HG03135 (cell line): ENCODE measurements around the gene SPPL3.
A peak's percentile ranks its signal among the peaks of the same experiment; 100 is the strongest.
"Not testable (repeated sequence)": the region's sequence is repeated elsewhere in the genome, so short reads cannot be mapped to it uniquely, and the experiment has no call there.

ENCODE experiments used
- ATAC-seq: cut with Tn5 transposase; IDR thresholded peaks from one replicate; pipeline ENCODE4 v1.9.1; 2021; ENCODE audit warnings: mild to moderate bottlenecking, moderate library complexity; ENCODE audit not compliant: unreplicated experiment

Gene SPPL3

DNA sequence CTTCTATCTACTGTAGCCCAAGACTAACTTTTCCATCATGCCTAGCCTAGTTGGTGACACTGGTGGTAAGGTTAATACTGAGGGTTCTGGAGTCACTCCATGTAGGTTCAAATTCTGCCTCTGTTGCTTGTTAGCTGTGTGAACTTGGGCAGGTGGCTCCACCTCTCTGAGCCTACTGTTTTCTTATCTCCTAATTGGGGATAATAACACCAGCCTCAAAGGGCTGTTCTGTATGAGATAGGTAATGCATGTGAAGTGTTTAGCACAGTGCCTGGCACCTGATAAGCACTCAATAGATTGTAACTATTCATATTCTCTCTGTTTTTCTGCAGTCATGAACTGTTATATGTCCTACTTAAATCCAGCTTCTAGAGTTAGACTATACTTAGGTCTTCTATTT, 17.5 kb upstream of the SPPL3 start:
- no peak for ATAC-seq

DNA sequence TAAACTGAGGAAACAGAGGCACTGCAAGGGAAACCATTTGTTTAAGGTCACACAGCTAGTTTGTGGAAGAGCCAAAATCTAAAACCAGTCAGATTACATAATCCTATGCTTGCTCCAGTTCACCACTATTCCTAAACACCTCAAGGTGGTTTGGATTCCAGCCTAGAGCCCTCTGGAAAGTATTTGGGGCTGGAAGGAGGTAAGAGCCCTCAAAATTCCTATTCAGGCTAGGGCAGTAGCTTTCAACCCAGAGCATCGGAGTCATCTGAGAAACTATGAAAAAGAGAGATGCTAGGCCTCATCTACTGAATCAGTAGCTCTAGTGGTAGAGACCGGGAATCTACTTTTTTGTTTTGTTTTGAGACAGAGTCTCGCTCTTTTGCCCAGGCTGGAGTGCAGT, 16.0 kb upstream of the SPPL3 start:
- ATAC-seq, result no peak

DNA sequence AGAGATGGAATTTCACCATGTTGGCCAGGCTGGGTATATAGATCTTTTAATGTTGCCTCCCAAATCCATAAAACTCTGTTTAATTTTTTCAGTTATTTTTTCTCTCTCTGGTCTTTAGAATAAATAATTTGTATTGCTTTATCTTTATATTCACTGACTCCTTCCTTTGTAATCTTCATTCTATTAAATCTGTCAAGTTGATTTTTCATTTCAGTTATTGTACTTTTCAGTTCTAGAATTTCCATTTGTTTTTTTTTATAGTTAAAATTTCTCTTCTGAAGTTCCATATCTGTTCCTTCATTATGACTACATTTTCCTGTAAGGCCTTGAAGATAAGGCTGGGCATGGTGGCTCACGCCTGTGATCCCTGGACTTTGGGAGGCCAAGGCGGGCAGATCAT, 13.6 kb upstream of the SPPL3 start:
- ATAC-seq, result no peak

GRCh38 chr12:120916561-120916960, 12.4 kb upstream of the SPPL3 start:
- no peak for ATAC-seq

DNA sequence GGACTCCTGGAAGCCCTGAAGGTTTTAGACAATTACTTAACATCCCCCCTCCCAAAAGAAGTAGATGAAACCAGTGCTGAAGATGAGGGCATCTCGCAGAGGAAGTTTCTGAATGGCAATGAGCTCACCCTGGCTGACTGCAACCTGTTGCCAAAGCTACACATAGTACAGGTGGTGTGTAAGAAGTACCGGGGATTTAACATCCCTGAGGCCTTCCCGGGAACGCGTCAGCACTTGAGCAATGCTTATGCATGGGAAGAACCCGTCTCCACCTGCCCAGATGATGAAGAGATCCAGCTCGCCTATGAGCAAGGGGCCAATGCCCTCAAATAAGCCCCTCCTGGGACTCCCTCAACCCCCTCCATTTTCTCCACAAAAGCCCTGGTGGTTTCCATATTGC, 10.6 kb upstream of the SPPL3 start:
- ATAC-seq, result no peak

GRCh38 chr12:120909633-120910298, 5.6 kb upstream of the SPPL3 start:
- no peak for ATAC-seq

GRCh38 chr12:120905856-120906384, 1.8 kb upstream of the SPPL3 start:
- ATAC-seq, result no peak

GRCh38 chr12:120903412-120904196, 554 bp downstream of the SPPL3 start:
- peak; percentile 57 for ATAC-seq

GRCh38 chr12:120902846-120903411, 1.2 kb downstream of the SPPL3 start:
- ATAC-seq, result no peak

DNA sequence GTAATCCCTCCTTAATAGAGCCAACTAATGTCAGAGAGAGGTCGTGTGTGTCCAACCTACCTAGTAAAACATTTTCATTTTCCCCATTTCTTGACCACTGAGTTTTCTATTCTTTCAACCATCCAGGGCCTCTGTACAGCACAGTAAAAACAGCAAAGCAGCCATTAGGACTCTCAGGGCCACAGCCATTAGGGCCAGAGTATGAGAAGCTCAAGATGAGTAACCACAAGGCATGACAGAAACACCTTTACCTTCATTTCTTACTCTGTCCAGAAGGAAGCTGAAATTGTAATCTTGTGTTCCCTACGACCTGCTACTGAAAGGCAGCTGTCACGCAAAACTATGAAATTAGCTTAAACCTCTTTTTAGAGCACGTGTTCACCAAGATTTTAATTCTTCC, 2.3 kb downstream of the SPPL3 start:
- no peak for ATAC-seq

GRCh38 chr12:120901101-120901500, 3.1 kb downstream of the SPPL3 start:
- ATAC-seq, result not testable (repeated sequence)

DNA sequence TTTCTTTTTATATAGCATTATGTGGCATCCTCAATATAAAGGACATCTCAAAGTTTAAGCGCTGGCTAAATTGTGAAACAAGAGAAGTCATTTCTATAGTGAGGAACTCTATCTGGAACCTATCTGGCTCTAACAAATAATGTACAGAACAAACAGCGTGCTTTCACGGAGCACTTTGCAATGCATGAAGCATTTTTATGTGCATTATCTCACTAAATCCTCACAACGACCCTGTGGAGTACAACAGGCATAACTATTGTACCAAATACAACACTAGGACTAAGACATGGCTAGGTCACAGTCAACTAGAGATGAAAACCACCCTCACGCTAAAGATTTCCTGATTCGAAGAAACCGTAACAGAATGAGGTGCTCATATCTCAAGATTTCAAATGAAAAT, 8.6 kb downstream of the SPPL3 start:
- no peak for ATAC-seq

DNA sequence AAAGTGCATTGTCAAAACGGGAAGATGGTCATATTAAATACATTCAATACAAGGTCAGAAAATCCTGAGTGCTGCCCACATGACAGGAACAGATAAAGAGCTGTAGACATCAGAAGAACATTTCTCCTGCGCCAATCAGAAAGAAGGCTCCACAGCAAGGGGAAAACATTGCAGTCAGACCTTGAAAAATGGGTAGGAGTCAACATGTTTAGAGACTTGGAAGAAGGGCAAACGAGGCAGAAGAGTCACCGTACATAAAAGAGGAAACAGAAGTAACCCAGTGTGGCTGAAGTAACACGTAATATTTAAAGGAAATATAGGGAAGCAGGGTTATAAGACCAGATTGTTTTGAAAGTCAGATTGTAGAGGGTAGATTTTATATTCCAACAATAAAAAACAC, 11.9 kb downstream of the SPPL3 start:
- no peak for ATAC-seq

DNA sequence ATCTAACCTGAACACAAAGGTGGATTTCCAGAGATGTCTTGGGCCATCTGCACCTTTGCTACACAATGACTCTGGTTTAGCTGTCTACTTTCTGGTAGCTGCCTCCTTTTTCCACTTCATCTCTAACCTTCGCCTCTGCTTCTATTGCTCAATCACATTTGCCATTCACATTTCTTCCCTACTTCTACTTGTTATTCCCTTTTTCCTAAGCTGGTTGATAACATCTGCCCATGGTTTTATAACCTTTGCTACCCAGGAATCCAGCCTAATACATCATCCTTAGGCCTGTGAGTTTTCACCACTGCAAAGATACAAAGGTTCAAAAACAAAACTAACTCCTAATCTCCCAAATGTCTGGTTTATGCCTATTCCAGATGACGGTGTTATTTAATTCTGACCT, 13.2 kb downstream of the SPPL3 start:
- no peak for ATAC-seq

- ATAC-seq, result no peak
Observed at GRCh38 chr12:120887253-120888043, 16.7 kb downstream of the SPPL3 start.

DNA sequence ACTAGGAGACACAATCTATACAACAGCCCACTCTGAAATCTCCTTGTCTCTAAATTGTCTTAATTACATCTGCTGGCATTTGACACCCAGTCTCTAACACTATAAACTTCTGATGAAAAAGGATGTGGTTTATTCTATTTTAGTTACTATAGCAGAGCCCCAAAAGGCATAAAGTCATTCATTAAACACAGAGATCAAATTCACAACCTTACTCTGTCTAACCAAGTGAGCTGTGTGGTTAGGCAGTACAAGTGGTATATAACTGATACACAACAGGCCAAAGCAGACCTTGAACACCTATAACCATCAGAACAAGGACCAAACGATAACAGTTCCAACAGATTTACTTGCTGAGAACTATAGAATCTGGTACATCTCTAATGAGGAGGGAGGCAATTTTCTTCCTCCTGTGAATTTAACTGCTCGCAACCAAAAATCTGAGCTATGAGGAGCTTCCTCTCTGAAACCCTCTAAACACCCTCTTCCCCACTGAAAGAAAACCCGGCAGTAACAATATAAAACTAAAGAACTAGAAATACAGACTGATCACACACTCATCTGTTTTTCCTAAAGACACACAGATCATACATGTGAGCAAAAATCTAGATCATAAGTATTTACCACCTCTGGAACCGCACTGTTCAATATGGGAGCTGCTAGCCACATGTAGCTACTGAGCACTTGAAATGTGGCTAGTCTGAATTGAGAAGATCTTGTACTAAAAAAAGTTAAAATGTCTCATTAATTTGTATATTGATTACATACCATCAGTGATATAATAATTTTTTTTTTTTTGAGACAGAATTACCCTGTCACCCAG, 17.7 kb downstream of the SPPL3 start:
- peak; percentile 83 for ATAC-seq

GRCh38 chr12:120885521-120885920, 18.6 kb downstream of the SPPL3 start:
- ATAC-seq, result no peak

DNA sequence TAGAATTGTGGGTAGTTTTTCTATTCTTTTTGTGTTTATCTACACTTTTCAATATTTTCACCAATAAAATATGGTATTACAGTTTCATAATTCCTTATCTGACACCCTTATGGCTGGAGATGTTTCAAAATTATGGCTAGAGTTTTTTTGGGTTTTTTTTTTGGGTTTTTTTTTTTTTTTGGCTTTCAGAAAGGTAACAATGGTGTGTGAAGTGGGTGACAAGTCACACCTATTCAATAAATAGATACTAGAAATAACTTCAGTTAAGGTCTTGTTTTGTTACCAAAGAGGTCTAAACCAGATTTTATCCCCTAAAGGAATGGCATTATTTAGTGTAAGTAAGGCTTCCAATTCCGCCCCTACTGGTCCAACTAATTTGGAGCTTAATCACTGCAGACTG, 19.5 kb downstream of the SPPL3 start:
- no peak for ATAC-seq

- no peak for ATAC-seq
Observed at GRCh38 chr12:120882055-120882555, 22.1 kb downstream of the SPPL3 start.

- no peak for ATAC-seq
Observed at GRCh38 chr12:120879718-120880300, 24.3 kb downstream of the SPPL3 start.
